Endothelial cell of umbilical vein (primary cell): Measurements from ENCODE around the gene ST6GALNAC3. TPM values are rescaled to one million over a fixed set of nuclear protein-coding genes. Genes with fewer than 3 reads are reported as not detected.

Experiments
- BruUV-seq: library from RNA; stranded (reverse); fragments of 400-500 nt; replicated peaks from 2 replicates; lab custom pipeline; 2021; lab: Mats Ljungman, UMichigan
- CTCF ChIA-PET: fragments of 300-600, 350-600 bp; sonication (Branson Sonifier 250); formaldehyde crosslinking; loops from one replicate; lab custom pipeline; 2021; ENCODE audit warnings: antibody characterized with exemption, inconsistent platforms; lab: Charles Lee
- POLR2A ChIA-PET: fragments of 300-600, 350-600 bp; sonication (Branson Sonifier 250); formaldehyde crosslinking; loops from one replicate; lab custom pipeline; 2021; ENCODE audit warnings: antibody characterized with exemption, inconsistent platforms; lab: Charles Lee
- DNase-seq: peaks from one replicate; pipeline ENCODE4 v3.0.0-alpha.2; 2011; ENCODE audit warnings: low read depth, low spot score
- FAIRE-seq: peaks from 2 replicates; lab custom pipeline; 2011; peaks lifted over from hg19 to GRCh38; lab: Jason Lieb, UNC
- H2AFZ ChIP-seq: 2 replicates; pipeline ENCODE4 v1.6.0; 2012; ENCODE audit warnings: low read depth, low read length, control low read depth, inconsistent platforms
- H3K27ac ChIP-seq: 2 replicates; pipeline ENCODE4 v1.5.1; 2011; ENCODE audit warnings: low read depth, mild to moderate bottlenecking, control low read depth, low read length, moderate library complexity; ENCODE audit not compliant: insufficient read depth
- H3K27me3 ChIP-seq, 2 experiments: 2 replicates each; pipeline versions ENCODE4 v1.6.0 to v1.6.1; 2011; ENCODE audit warnings: low read length in 2 of 2, mixed read lengths in 1 of 2; ENCODE audit not compliant: control insufficient read depth in 2 of 2, insufficient read depth in 2 of 2
- H3K36me3 ChIP-seq, 2 experiments: 2 replicates in 1 of 2; 3 replicates in 1 of 2; pipeline ENCODE4 v1.5.1; 2011; ENCODE audit warnings: low read length in 2 of 2, mild to moderate bottlenecking in 1 of 2, moderate library complexity in 1 of 2; ENCODE audit not compliant: control insufficient read depth in 2 of 2, insufficient read depth in 2 of 2; ENCODE audit errors: extremely low read depth in 1 of 2
- H3K4me1 ChIP-seq: 3 replicates; pipeline ENCODE4 v1.5.1; 2011; ENCODE audit warnings: mild to moderate bottlenecking, low read length; ENCODE audit not compliant: control insufficient read depth, insufficient read depth; ENCODE audit errors: extremely low read depth
- H3K4me2 ChIP-seq: 2 replicates; pipeline ENCODE4 v1.6.1; 2011; ENCODE audit warnings: low read length, control low read depth, mixed read lengths; ENCODE audit not compliant: insufficient read depth
- H3K4me3 ChIP-seq, 3 experiments: fragments of 200-600 bp in 1 of 3; sonication (generic), shearing (Covaris generic) in 1 of 3; replicated peaks in 1 of 3; 2 replicates each; pipeline ENCODE4 v1.5.1; 2011 to 2016; ENCODE audit warnings: control low read depth in 3 of 3, low read length in 3 of 3, mild to moderate bottlenecking in 2 of 3, inconsistent platforms in 1 of 3, low read depth in 1 of 3, moderate library complexity in 1 of 3; ENCODE audit not compliant: insufficient read depth in 1 of 3
- H3K79me2 ChIP-seq: 2 replicates; pipeline ENCODE4 v1.6.0; 2012; ENCODE audit warnings: low read length, inconsistent platforms; ENCODE audit not compliant: control insufficient read depth, insufficient read depth
- H3K9ac ChIP-seq: replicated peaks from 2 replicates; pipeline ENCODE3; 2011; ENCODE audit warnings: low read length, control low read depth; ENCODE audit not compliant: insufficient read depth; ENCODE audit errors: extremely low read depth
- H3K9me1 ChIP-seq: replicated peaks from 3 replicates; pipeline ENCODE4 v1.6.0; 2011; ENCODE audit warnings: mild to moderate bottlenecking, low read length; ENCODE audit not compliant: control insufficient read depth, insufficient read depth; ENCODE audit errors: extremely low read depth
- H3K9me3 ChIP-seq: replicated peaks from 2 replicates; pipeline ENCODE4 v1.5.1; 2012; ENCODE audit warnings: low read length, inconsistent platforms; ENCODE audit not compliant: control insufficient read depth, insufficient read depth
- H4K20me1 ChIP-seq: replicated peaks from 2 replicates; pipeline ENCODE3; 2011; ENCODE audit warnings: mild to moderate bottlenecking, low read length; ENCODE audit not compliant: control insufficient read depth, insufficient read depth; ENCODE audit errors: extremely low read depth
- EZH2 ChIP-seq: IDR thresholded peaks from 2 replicates; pipeline ENCODE4 v1.6.1; 2012; ENCODE audit warnings: borderline replicate concordance, low read depth, mild to moderate bottlenecking, moderate library complexity, low read length, inconsistent platforms; ENCODE audit not compliant: severe bottlenecking
- FOS ChIP-seq: IDR thresholded peaks from 2 replicates; pipeline ENCODE4 v1.6.1; 2011; ENCODE audit warnings: mild to moderate bottlenecking, low read length, moderate library complexity, borderline replicate concordance; ENCODE audit not compliant: insufficient read depth
- GATA2 ChIP-seq: IDR thresholded peaks from 2 replicates; pipeline ENCODE4 v1.7.0; 2011; ENCODE audit warnings: low read depth, mild to moderate bottlenecking, moderate library complexity, mixed read lengths, low read length; ENCODE audit not compliant: insufficient read length, insufficient read depth
- JUN ChIP-seq: IDR thresholded peaks from 2 replicates; pipeline ENCODE4 v1.6.1; 2011; ENCODE audit warnings: borderline replicate concordance, low read depth; ENCODE audit not compliant: insufficient read length, insufficient read depth
- MYC ChIP-seq: IDR thresholded peaks from one replicate; pipeline ENCODE4 v1.6.1; 2011; ENCODE audit warnings: mild to moderate bottlenecking, low read depth, low read length
- POLR2A ChIP-seq: IDR thresholded peaks from 2 replicates; pipeline ENCODE4 v1.6.1; 2012; ENCODE audit warnings: low read depth, mild to moderate bottlenecking, control low read depth, low read length
- POLR2AphosphoS5 ChIP-seq: IDR thresholded peaks from 2 replicates; pipeline ENCODE4 v1.6.1; 2012; ENCODE audit warnings: low read depth, mild to moderate bottlenecking, control low read depth, low read length, moderate library complexity; ENCODE audit not compliant: insufficient read depth
- dilution Hi-C: fragments of 300-500 bp; cut with MboI; formaldehyde crosslinking; loops from one replicate; pipeline ENCODE4 v1.15.0; 2019; ENCODE audit warnings: low sequenced_read_pairs; ENCODE audit not compliant: extremely low pct_ligation_motif_present
- intact Hi-C: fragments of 100-400 bp; cut with micrococcal nuclease; formaldehyde crosslinking; loops from one replicate; pipeline ENCODE4 v1.10.0; 2022
- polyA plus RNA-seq, 4 experiments: library from polyadenylated mRNA; depleted of rRNA in 3 of 4; stranded (reverse) in 3 of 4; unstranded in 1 of 4; fragments of >200 nt; gene quantifications; 2 replicates each; pipeline versions ENCODE4 v1.2.1 to v1.2.3, GENCODE V29; 2011 to 2012; ENCODE audit warnings: missing spikeins in 1 of 4
- total RNA-seq: library from RNA; stranded (reverse); gene quantifications from 2 replicates; pipeline ENCODE4 v1.2.3, GENCODE V29; 2021
- TF ChIP-seq, protein P1 (sequence below): IDR thresholded peaks from 2 replicates; pipeline ENCODE4 v1.6.1; 2011; ENCODE audit not compliant: insufficient read depth, insufficient read length
- TF ChIP-seq, protein P2 (sequence below), 2 donors: IDR thresholded peaks; 1 replicate in 1 of 2; 2 replicates in 1 of 2; pipeline ENCODE4 v1.5.1; 2011; ENCODE audit warnings: low read length in 2 of 2, mild to moderate bottlenecking in 2 of 2, moderate library complexity in 2 of 2, control low read depth in 1 of 2, inconsistent platforms in 1 of 2, low read depth in 1 of 2; ENCODE audit not compliant: insufficient read depth in 1 of 2; ENCODE audit errors: extremely low read depth in 1 of 2

ST6GALNAC3 gene
- total and polyA plus RNA-seq, 2 donors (not counting 3 experiments of a cell fraction or from before 2014, with no cell fraction given) = 7.6 to 48.3 TPM

DNA sequence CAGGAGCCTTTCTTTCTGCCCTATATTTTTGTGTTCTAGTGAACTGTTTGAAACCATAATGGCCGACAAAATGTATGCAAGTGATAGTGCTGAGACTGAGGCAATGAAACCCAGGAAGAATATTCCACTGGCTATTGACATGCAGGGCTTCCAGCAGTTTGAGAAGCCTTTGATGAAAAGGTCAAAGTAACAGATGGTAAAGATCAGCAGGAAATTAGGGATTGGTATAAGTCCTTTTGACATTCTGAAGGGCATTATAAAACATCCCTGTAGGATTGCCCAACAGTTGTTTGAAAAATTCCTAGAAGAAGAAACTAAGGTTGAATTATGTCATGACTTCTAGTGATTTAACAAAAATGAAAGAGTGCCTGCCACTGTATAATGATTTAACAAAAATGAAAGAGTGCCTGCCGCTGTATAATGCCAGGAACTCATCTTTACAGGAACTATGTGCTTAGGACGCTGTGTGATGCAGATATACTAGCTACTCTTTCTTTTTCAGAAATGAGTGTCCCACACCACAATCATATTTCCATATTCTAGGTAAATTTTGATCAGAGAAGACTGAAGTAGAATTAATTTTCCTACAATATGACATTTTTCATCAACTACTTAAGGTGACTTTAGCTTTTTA lies 508.8 kb downstream of the ST6GALNAC3 start:
- POLR2A ChIA-PET = no interaction called here
- no peak overlapping the region for H3K9ac ChIP-seq
- dilution Hi-C loops = no loop called here
- no peaks in the 10 kb centered on the region for H3K36me3 ChIP-seq
- no peaks in the 10 kb centered on the region for H3K4me1 ChIP-seq
- TF ChIP-seq MYC (no peak), EZH2 (no peak), GATA2 (no peak), POLR2A (no peak), POLR2AphosphoS5 (no peak), FOS (no peak), JUN (no peak)
- TF ChIP-seq, protein P1, sequence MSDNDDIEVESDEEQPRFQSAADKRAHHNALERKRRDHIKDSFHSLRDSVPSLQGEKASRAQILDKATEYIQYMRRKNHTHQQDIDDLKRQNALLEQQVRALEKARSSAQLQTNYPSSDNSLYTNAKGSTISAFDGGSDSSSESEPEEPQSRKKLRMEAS = no peak
- TF ChIP-seq, protein P2, sequence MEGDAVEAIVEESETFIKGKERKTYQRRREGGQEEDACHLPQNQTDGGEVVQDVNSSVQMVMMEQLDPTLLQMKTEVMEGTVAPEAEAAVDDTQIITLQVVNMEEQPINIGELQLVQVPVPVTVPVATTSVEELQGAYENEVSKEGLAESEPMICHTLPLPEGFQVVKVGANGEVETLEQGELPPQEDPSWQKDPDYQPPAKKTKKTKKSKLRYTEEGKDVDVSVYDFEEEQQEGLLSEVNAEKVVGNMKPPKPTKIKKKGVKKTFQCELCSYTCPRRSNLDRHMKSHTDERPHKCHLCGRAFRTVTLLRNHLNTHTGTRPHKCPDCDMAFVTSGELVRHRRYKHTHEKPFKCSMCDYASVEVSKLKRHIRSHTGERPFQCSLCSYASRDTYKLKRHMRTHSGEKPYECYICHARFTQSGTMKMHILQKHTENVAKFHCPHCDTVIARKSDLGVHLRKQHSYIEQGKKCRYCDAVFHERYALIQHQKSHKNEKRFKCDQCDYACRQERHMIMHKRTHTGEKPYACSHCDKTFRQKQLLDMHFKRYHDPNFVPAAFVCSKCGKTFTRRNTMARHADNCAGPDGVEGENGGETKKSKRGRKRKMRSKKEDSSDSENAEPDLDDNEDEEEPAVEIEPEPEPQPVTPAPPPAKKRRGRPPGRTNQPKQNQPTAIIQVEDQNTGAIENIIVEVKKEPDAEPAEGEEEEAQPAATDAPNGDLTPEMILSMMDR (IDR thresholded peaks at IDR 0.05; ENCODE audit: extremely low read depth in 1 of 2, insufficient read depth in 1 of 2, low read depth in 1 of 2, low read length in 2 of 2) = no peak
- H3K27ac ChIP-seq = no peak overlapping the region
- FAIRE-seq (no peak), DNase-seq (no peak)
- no TSS peak for BruUV-seq
- no peak overlapping the region for H2AFZ ChIP-seq
- H3K4me2 ChIP-seq = no peak overlapping the region
- no peaks in the 10 kb centered on the region for H3K9me3 ChIP-seq
- H4K20me1 ChIP-seq = no peaks in the 10 kb centered on the region
- CTCF ChIA-PET = no interaction called here
- no peaks in the 10 kb centered on the region for H3K9me1 ChIP-seq
- H3K27me3 ChIP-seq = no peaks in the 10 kb centered on the region
- H3K79me2 ChIP-seq = no peaks in the 10 kb centered on the region
- H3K4me3 ChIP-seq = no peak overlapping the region
- intact Hi-C loops = no loop called here
